PC-9 (cell line): ENCODE results near the gene EP400. TPM values are rescaled to one million over a fixed set of nuclear protein-coding genes. Genes with fewer than 3 reads are reported as not detected.

ENCODE experiments used
- BruUV-seq: library from RNA; stranded (reverse); fragments of 400-500 nt; replicated peaks from 2 replicates; lab custom pipeline; 2021; lab: Mats Ljungman, UMichigan
- CTCF ChIA-PET: fragments of 300-600 bp; sonication (Branson Sonifier 250); formaldehyde crosslinking; loops from one replicate; lab custom pipeline; 2022; ENCODE audit warnings: antibody characterized with exemption; lab: Charles Lee
- POLR2A ChIA-PET: fragments of 300-600 bp; sonication (Branson Sonifier 250); formaldehyde crosslinking; loops from one replicate; lab custom pipeline; 2022; ENCODE audit warnings: antibody characterized with exemption; ENCODE audit not compliant: unreplicated experiment; lab: Charles Lee
- DNase-seq, 2 experiments: peaks; one replicate each; pipeline versions ENCODE4 v3.0.0 to v3.0.0-alpha.2; 2015 to 2022; ENCODE audit warnings: mixed read lengths in 1 of 2
- H2AFZ ChIP-seq: fragments of 200-600 bp; sonication (generic); 2 replicates; pipeline ENCODE4 v1.8.1; 2017; ENCODE audit warnings: antibody characterized with exemption
- H3F3A ChIP-seq: fragments of 200-600 bp; sonication (generic); 2 replicates; pipeline ENCODE4 v1.8.1; 2017; ENCODE audit warnings: antibody characterized with exemption, mild to moderate bottlenecking, low read depth; ENCODE audit not compliant: insufficient read depth
- H3K27ac ChIP-seq: fragments of 200-600 bp; sonication (generic); 2 replicates; pipeline ENCODE4 v1.6.1; 2016; ENCODE audit warnings: mixed run types
- H3K27me3 ChIP-seq: fragments of 200-600 bp; sonication (generic); 2 replicates; pipeline ENCODE4 v1.6.1; 2016; ENCODE audit warnings: low read depth, mixed run types; ENCODE audit not compliant: insufficient read depth
- H3K36me3 ChIP-seq: fragments of 200-600 bp; sonication (generic); 2 replicates; pipeline ENCODE4 v1.6.1; 2016; ENCODE audit warnings: low read depth, mixed run types
- H3K4me1 ChIP-seq: fragments of 200-600 bp; sonication (generic); replicated peaks from 2 replicates; pipeline ENCODE4 v1.6.1; 2016; ENCODE audit warnings: mixed run types; ENCODE audit not compliant: insufficient read depth
- H3K4me2 ChIP-seq: fragments of 200-600 bp; sonication (generic); 2 replicates; pipeline ENCODE4 v1.6.1; 2017; ENCODE audit warnings: mixed run types
- H3K4me3 ChIP-seq: fragments of 200-600 bp; sonication (generic); 2 replicates; pipeline ENCODE4 v1.6.1; 2016; ENCODE audit warnings: mixed run types
- H3K79me2 ChIP-seq: fragments of 200-600 bp; sonication (generic); 2 replicates; pipeline ENCODE4 v1.6.1; 2017; ENCODE audit warnings: low read depth, mixed run types
- H3K9me2 ChIP-seq: fragments of 200-600 bp; sonication (generic); 2 replicates; pipeline ENCODE4 v1.8.1; 2017; ENCODE audit warnings: mild to moderate bottlenecking; ENCODE audit not compliant: insufficient read depth
- H3K9me3 ChIP-seq: fragments of 200-600 bp; sonication (generic); 2 replicates; pipeline ENCODE4 v1.8.1; 2016; ENCODE audit warnings: low read depth; ENCODE audit not compliant: insufficient read depth
- H4K20me1 ChIP-seq: fragments of 200-600 bp; sonication (generic); 2 replicates; pipeline ENCODE4 v1.8.1; 2017; ENCODE audit not compliant: insufficient read depth
- CTCF ChIP-seq: fragments of 200-600 bp; sonication (generic); conservative IDR thresholded peaks from 2 replicates; pipeline ENCODE4 v1.6.1; 2017; ENCODE audit warnings: mixed run types, antibody characterized with exemption, mild to moderate bottlenecking, moderate library complexity
- EZH2 ChIP-seq: fragments of 200-600 bp; sonication (generic); IDR thresholded peaks from 2 replicates; pipeline ENCODE4 v1.8.0; 2017; ENCODE audit warnings: antibody characterized with exemption, low read depth
- intact Hi-C: fragments of 100-400 bp; cut with micrococcal nuclease; formaldehyde crosslinking; loops from one replicate; pipeline ENCODE4 v1.10.0; 2022; ENCODE audit not compliant: unreplicated experiment
- total RNA-seq: library from RNA; stranded (reverse); gene quantifications from 2 replicates; pipeline ENCODE4 v1.2.3, GENCODE V29; 2021

The EP400 gene
- total RNA-seq, 1 experiment from 2014 or later: 50.3 TPM

GRCh38 chr12:132057691-132058090 lies 107.9 kb downstream of the EP400 start:
- Histone ChIP-seq H3K9me2 (no peaks in the 10 kb centered on the region), H3K4me2 (no peak overlapping the region), H4K20me1 (no peaks in the 10 kb centered on the region), H3K36me3 (peaks cover 15% of the 10 kb centered on the region), H3K9me3 (no peaks in the 10 kb centered on the region), H2AFZ (no peak overlapping the region), H3K27ac (no peak overlapping the region), H3F3A (no peaks in the 10 kb centered on the region), H3K4me3 (no peak overlapping the region), H3K4me1 (no peaks in the 10 kb centered on the region), H3K79me2 (no peaks in the 10 kb centered on the region), H3K27me3 (no peaks in the 10 kb centered on the region)
- CTCF ChIA-PET: no interaction called here
- POLR2A ChIA-PET: no interaction called here
- TF ChIP-seq CTCF: no peak
- no peak for DNase-seq
- no TSS peak for BruUV-seq
- intact Hi-C loops: no loop called here

GRCh38 chr12:132061197-132061596 lies 111.5 kb downstream of the EP400 start:
- no peaks in the 10 kb centered on the region; the same call in 1 of the 2 replicates for H4K20me1 ChIP-seq
- no peak overlapping the region for H2AFZ ChIP-seq
- H3K27ac ChIP-seq: no peak overlapping the region
- no peaks in the 10 kb centered on the region for H3K79me2 ChIP-seq
- ChIA-PET POLR2A (no interaction called here), CTCF (no interaction called here)
- no peaks in the 10 kb centered on the region for H3K9me3 ChIP-seq
- H3K27me3 ChIP-seq: no peaks in the 10 kb centered on the region
- no peaks in the 10 kb centered on the region for H3K9me2 ChIP-seq
- H3K4me3 ChIP-seq: no peak overlapping the region
- DNase-seq: no peak
- peaks cover 17% of the 10 kb centered on the region; the same call in 1 of the 2 replicates for H3K36me3 ChIP-seq
- H3F3A ChIP-seq: no peaks in the 10 kb centered on the region
- intact Hi-C loops: no loop called here
- no peak for TF ChIP-seq EZH2
- TF ChIP-seq CTCF: no peak
- H3K4me1 ChIP-seq: no peaks in the 10 kb centered on the region
- H3K4me2 ChIP-seq: no peak overlapping the region
- no TSS peak for BruUV-seq

- Histone ChIP-seq H2AFZ (no peak overlapping the region), H3K27ac (no peak overlapping the region), H3K9me2 (no peaks in the 10 kb centered on the region), H3K9me3 (no peaks in the 10 kb centered on the region), H3K4me1 (no peaks in the 10 kb centered on the region), H3K79me2 (no peaks in the 10 kb centered on the region), H3K27me3 (no peaks in the 10 kb centered on the region), H3F3A (no peaks in the 10 kb centered on the region), H3K4me2 (no peak overlapping the region), H3K36me3 (peaks cover 17% of the 10 kb centered on the region; the same call in 1 of the 2 replicates), H3K4me3 (no peak overlapping the region), H4K20me1 (no peaks in the 10 kb centered on the region; the same call in 1 of the 2 replicates)
- no peak for DNase-seq
- TF ChIP-seq CTCF: no peak
- no peak for TF ChIP-seq EZH2
- BruUV-seq: no TSS peak
- CTCF ChIA-PET: no interaction called here
- intact Hi-C loops: no loop called here
- POLR2A ChIA-PET: no interaction called here
These were observed 112.1 kb downstream of the EP400 start for GRCh38 chr12:132061641-132062430.
